Mesendoderm (in vitro differentiated cells): ENCODE results near the gene OR2AT4.

Experiments
- DNase-seq: peaks from one replicate; pipeline ENCODE4 v3.0.0; 2013
- H2AK5ac ChIP-seq: 2 replicates; pipeline ENCODE4 v1.6.1; 2013; ENCODE audit warnings: low read length, inconsistent platforms
- H2BK120ac ChIP-seq: 2 replicates; pipeline ENCODE4 v1.6.1; 2013; ENCODE audit warnings: low read depth, mild to moderate bottlenecking, low read length, moderate library complexity, mixed read lengths
- H2BK15ac ChIP-seq: replicated peaks from 2 replicates; pipeline ENCODE4 v1.6.1; 2013; ENCODE audit warnings: low read depth, mild to moderate bottlenecking, moderate library complexity
- H2BK5ac ChIP-seq: 2 replicates; pipeline ENCODE4 v1.6.1; 2013; ENCODE audit warnings: low read length, inconsistent platforms
- H3K18ac ChIP-seq: 2 replicates; pipeline ENCODE4 v1.6.1; 2013; ENCODE audit warnings: mild to moderate bottlenecking, low read length, mixed read lengths
- H3K23ac ChIP-seq: one replicate; pipeline ENCODE4 v1.6.1; 2013; ENCODE audit warnings: low read length
- H3K27ac ChIP-seq: 2 replicates; pipeline ENCODE4 v1.5.1; 2013; ENCODE audit warnings: low read depth, mild to moderate bottlenecking, inconsistent platforms, low read length, moderate library complexity
- H3K27me3 ChIP-seq: 2 replicates; pipeline ENCODE4 v1.6.1; 2013; ENCODE audit warnings: low read length, control low read depth, mild to moderate bottlenecking, inconsistent platforms; ENCODE audit not compliant: insufficient read depth, poor library complexity
- H3K36me3 ChIP-seq: 2 replicates; pipeline ENCODE4 v1.6.1; 2013; ENCODE audit warnings: low read length, inconsistent platforms; ENCODE audit not compliant: control insufficient read depth, insufficient read depth
- H3K4ac ChIP-seq: one replicate; pipeline ENCODE4 v1.6.1; 2013; ENCODE audit warnings: low read depth, mild to moderate bottlenecking, low read length, moderate library complexity
- H3K4me1 ChIP-seq: 2 replicates; pipeline ENCODE4 v1.6.1; 2013; ENCODE audit warnings: low read depth, low read length, inconsistent platforms; ENCODE audit not compliant: control insufficient read depth
- H3K4me2 ChIP-seq: 2 replicates; pipeline ENCODE4 v1.6.1; 2013; ENCODE audit warnings: low read length
- H3K4me3 ChIP-seq: 2 replicates; pipeline ENCODE4 v1.5.1; 2013; ENCODE audit warnings: mild to moderate bottlenecking, low read length
- H3K56ac ChIP-seq: one replicate; pipeline ENCODE4 v1.6.1; 2013; ENCODE audit warnings: low read length
- H3K79me1 ChIP-seq: 2 replicates; pipeline ENCODE4 v1.6.1; 2013; ENCODE audit warnings: low read length, inconsistent platforms
- H3K79me2 ChIP-seq: 2 replicates; pipeline ENCODE4 v1.6.1; 2013; ENCODE audit warnings: mild to moderate bottlenecking, low read length; ENCODE audit not compliant: control insufficient read depth, insufficient read depth
- H3K9ac ChIP-seq: 2 replicates; pipeline ENCODE4 v1.6.1; 2013; ENCODE audit warnings: low read length, inconsistent platforms
- H4K5ac ChIP-seq: one replicate; pipeline ENCODE4 v1.6.1; 2013; ENCODE audit warnings: low read length
- H4K8ac ChIP-seq: one replicate; pipeline ENCODE4 v1.6.1; 2013; ENCODE audit warnings: low read depth, mild to moderate bottlenecking, control low read depth, low read length, moderate library complexity
- WGBS: extraction: QIAGEN DNeasy Blood & Tissue Kit; methylation state at CpG from one replicate; pipeline ENCODE4 v1.1.7; 2013; ENCODE audit warnings: low lambda C conversion rate, missing lambda C conversion rate; ENCODE audit not compliant: insufficient coverage; ENCODE audit errors: extremely low coverage; 5-methylcytosine and 5-hydroxymethylcytosine counted together

OR2AT4 gene

DNA sequence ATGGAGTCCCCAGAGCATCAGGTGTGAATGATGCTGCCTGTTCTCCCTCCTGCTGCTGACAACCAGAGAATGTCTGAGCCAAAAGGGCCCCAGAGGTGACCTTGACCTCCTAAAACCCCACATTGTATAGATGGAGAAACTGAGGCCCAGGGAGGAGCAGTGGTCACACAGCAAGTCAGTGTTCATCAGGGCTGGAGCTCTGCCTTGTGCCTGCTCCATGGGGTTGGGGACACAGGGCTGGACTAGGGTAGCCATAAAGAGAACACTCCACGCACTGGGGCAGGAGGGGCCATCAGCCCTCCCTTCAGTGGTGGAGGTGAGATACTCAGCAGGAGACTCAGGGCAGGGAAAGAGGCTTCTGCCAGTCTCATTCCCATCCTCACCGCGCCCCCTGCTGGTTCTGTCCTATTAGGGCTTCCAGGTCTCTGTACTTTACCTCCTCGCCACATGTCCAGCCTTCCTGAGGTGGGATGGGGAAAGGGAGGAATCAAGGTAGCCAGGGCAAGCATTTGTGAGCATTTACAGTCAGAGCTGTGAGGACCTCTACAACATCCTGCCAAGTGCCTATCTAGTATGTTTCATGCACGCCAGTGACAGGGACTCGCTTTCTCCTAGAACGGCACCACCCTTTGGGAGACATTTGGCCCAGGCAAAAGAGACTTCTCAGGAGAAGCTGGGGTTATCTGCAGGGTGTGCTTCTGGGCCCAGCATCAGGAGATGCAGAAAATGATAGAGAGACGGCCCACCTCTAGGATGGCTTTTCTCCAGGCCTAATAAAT lies 64.7 kb downstream of the OR2AT4 start:
- Histone ChIP-seq H3K36me3 (no peaks in the 10 kb centered on the region), H3K9ac (no peak overlapping the region), H3K4me3 (no peak overlapping the region), H2BK120ac (no peak overlapping the region), H3K79me2 (no peaks in the 10 kb centered on the region), H3K27me3 (no peaks in the 10 kb centered on the region), H2BK15ac (no peak overlapping the region), H4K5ac (no peak overlapping the region), H3K4me1 (peaks cover 5% of the 10 kb centered on the region), H4K8ac (no peak overlapping the region), H2AK5ac (no peak overlapping the region), H3K4ac (no peak overlapping the region), H3K79me1 (no peaks in the 10 kb centered on the region), H3K23ac (no peak overlapping the region), H2BK5ac (no peak overlapping the region), H3K18ac (no peak overlapping the region), H3K4me2 (no peak overlapping the region), H3K27ac (no peak overlapping the region), H3K56ac (no peak overlapping the region)
- WGBS = no CpG with 5 or more reads among the region's 8 CpGs
- peak; percentile 88 for DNase-seq
